Thoracic aorta (tissue), 2 donors: ENCODE measurements around the gene MANSC1. TPM values are rescaled to one million over a fixed set of nuclear protein-coding genes. Genes with fewer than 3 reads are reported as not detected.
A peak's percentile ranks its signal among the peaks of the same experiment; 100 is the strongest.

Experiments
- ATAC-seq: fragments of 150-250 bp; one replicate; pipeline ENCODE4 v1.8.0; 2017; ENCODE audit warnings: low read depth; ENCODE audit not compliant: insufficient number of reproducible peaks, low FRiP score
- DNase-seq: peaks from one replicate; pipeline ENCODE4 v3.0.0-alpha.2; 2020; ENCODE audit warnings: low spot score
- H3K27ac ChIP-seq, 2 donors: fragments of 200-600 bp; sonication (generic); 1 replicate in 1 of 2; 2 replicates in 1 of 2; pipeline ENCODE4 v1.5.1; 2016; ENCODE audit warnings: mild to moderate bottlenecking in 2 of 2, moderate library complexity in 2 of 2
- H3K27me3 ChIP-seq: fragments of 200-600 bp; sonication (generic); replicated peaks from 2 replicates; pipeline ENCODE4 v1.6.0; 2016; ENCODE audit warnings: mild to moderate bottlenecking; ENCODE audit not compliant: insufficient read depth
- H3K36me3 ChIP-seq: fragments of 200-600 bp; sonication (generic); one replicate; pipeline ENCODE4 v1.5.1; 2016
- H3K4me1 ChIP-seq, 2 donors: fragments of 200-600 bp; sonication (generic); 1 replicate in 1 of 2; 2 replicates in 1 of 2; pipeline versions ENCODE4 v1.5.1 to v1.6.0; 2016; ENCODE audit warnings: low read depth in 2 of 2, mild to moderate bottlenecking in 1 of 2; ENCODE audit not compliant: control insufficient read depth in 1 of 2
- H3K4me3 ChIP-seq: fragments of 200-600 bp; sonication (generic); 2 replicates; pipeline ENCODE4 v1.5.1; 2016; ENCODE audit warnings: mild to moderate bottlenecking
- H3K9me3 ChIP-seq: fragments of 200-600 bp; sonication (generic); 2 replicates; pipeline ENCODE4 v1.5.1; 2016
- CTCF ChIP-seq: fragments of 200-600 bp; sonication (generic); IDR thresholded peaks from one replicate; pipeline ENCODE4 v1.5.1; 2019; ENCODE audit warnings: antibody characterized with exemption
- total RNA-seq, 2 donors: library from RNA; depleted of rRNA; stranded (reverse); fragments of >200 nt; gene quantifications; one replicate each; pipeline versions ENCODE4 v1.1.0 to v1.2.3, GENCODE V29; 2016

MANSC1 gene
- total RNA-seq, 2 donors from 2014 or later, result 36.6 to 38.1 TPM

- Histone ChIP-seq H3K27me3 (no peaks in the 10 kb centered on the region), H3K36me3 (no peaks in the 10 kb centered on the region), H3K27ac (no peak overlapping the region), H3K9me3 (no peaks in the 10 kb centered on the region), H3K4me1 (peaks cover 7 to 13% of the 10 kb centered on the region in 2 donors), H3K4me3 (no peak overlapping the region)
- no peak for DNase-seq
- ATAC-seq, result no peak
- no peak for TF ChIP-seq CTCF
Measured at GRCh38 chr12:12372946-12373722, 23.1 kb upstream of the MANSC1 start.

- Histone ChIP-seq H3K9me3 (no peaks in the 10 kb centered on the region), H3K4me3 (no peak overlapping the region), H3K36me3 (no peaks in the 10 kb centered on the region), H3K27ac (peak overlapping the region in 1 of 2 donors; percentile 63), H3K27me3 (no peaks in the 10 kb centered on the region), H3K4me1 (peaks cover 27 to 36% of the 10 kb centered on the region in 2 donors)
- TF ChIP-seq CTCF, result no peak
- DNase-seq, result no peak
- no peak for ATAC-seq
Measured at GRCh38 chr12:12367482-12367998, 17.5 kb upstream of the MANSC1 start.

- peaks cover 27 to 36% of the 10 kb centered on the region in 2 donors for H3K4me1 ChIP-seq
- no peak overlapping the region for H3K4me3 ChIP-seq
- no peaks in the 10 kb centered on the region for H3K36me3 ChIP-seq
- H3K9me3 ChIP-seq, result no peaks in the 10 kb centered on the region
- ATAC-seq, result no peak
- peak overlapping the region; percentile 32 to 63 for H3K27ac ChIP-seq
- no peak for DNase-seq
- no peak for TF ChIP-seq CTCF
- H3K27me3 ChIP-seq, result no peaks in the 10 kb centered on the region
Measured at GRCh38 chr12:12366701-12367481, 16.8 kb upstream of the MANSC1 start.

GRCh38 chr12:12365931-12366431 is 15.9 kb upstream of the MANSC1 start:
- Histone ChIP-seq H3K4me3 (no peak overlapping the region), H3K9me3 (no peaks in the 10 kb centered on the region), H3K36me3 (no peaks in the 10 kb centered on the region), H3K4me1 (peaks cover 27 to 35% of the 10 kb centered on the region in 2 donors), H3K27ac (peak overlapping the region; percentile 32 to 63), H3K27me3 (no peaks in the 10 kb centered on the region)
- DNase-seq (no peak), ATAC-seq (no peak)
- TF ChIP-seq CTCF, result no peak

GRCh38 chr12:12365446-12365802 is 15.4 kb upstream of the MANSC1 start:
- no peak for TF ChIP-seq CTCF
- H3K9me3 ChIP-seq, result no peaks in the 10 kb centered on the region

More at GRCh38 chr12:12365446-12365802, 15.4 kb upstream of the MANSC1 start:
- DNase-seq (no peak), ATAC-seq (no peak)
- Histone ChIP-seq H3K36me3 (no peaks in the 10 kb centered on the region), H3K4me1 (peaks cover 27 to 29% of the 10 kb centered on the region in 2 donors), H3K27me3 (no peaks in the 10 kb centered on the region), H3K4me3 (no peak overlapping the region), H3K27ac (peak overlapping the region; percentile 32 to 63)
